ENCODE data around the gene POFUT2.

- TF ChIP-seq CTCF (IDR thresholded peaks at IDR 0.05; ENCODE audit: insufficient read depth, low read length) = no peak
- no peak for TF ChIP-seq REST (IDR thresholded peaks at IDR 0.05; ENCODE audit: insufficient replicate concordance, low read depth)
- TF ChIP-seq POLR2AphosphoS5 (IDR thresholded peaks at IDR 0.05; ENCODE audit: low read depth) = no peak
- TF ChIP-seq SPI1 (IDR thresholded peaks at IDR 0.05; ENCODE audit: borderline replicate concordance, low read depth) = no peak
Observed at GRCh38 chr21:45323487-45324311, 36.0 kb upstream of the POFUT2 start.
